GM18508 (cell line): ENCODE measurements around the gene POU1F1.
"Not testable (repeated sequence)": the region's sequence is repeated elsewhere in the genome, so short reads cannot be mapped to it uniquely, and the experiment has no call there.

Experiments
- ATAC-seq: cut with Tn5 transposase; IDR thresholded peaks from one replicate; pipeline ENCODE4 v1.9.1; 2021; ENCODE audit warnings: moderate number of reproducible peaks; ENCODE audit not compliant: insufficient read depth, unreplicated experiment

Gene POU1F1, protein sequence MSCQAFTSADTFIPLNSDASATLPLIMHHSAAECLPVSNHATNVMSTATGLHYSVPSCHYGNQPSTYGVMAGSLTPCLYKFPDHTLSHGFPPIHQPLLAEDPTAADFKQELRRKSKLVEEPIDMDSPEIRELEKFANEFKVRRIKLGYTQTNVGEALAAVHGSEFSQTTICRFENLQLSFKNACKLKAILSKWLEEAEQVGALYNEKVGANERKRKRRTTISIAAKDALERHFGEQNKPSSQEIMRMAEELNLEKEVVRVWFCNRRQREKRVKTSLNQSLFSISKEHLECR

GRCh38 chr3:87276484-87276883, at the start of gene POU1F1:
POU1F1 (minus strand) TSS chr3:87276584; CDS start chr3:87276462, 122 bp downstream.
- ATAC-seq, result no peak

GRCh38 chr3:87324609-87325008, 48.2 kb upstream of the POU1F1 start:
- ATAC-seq, result no peak

DNA sequence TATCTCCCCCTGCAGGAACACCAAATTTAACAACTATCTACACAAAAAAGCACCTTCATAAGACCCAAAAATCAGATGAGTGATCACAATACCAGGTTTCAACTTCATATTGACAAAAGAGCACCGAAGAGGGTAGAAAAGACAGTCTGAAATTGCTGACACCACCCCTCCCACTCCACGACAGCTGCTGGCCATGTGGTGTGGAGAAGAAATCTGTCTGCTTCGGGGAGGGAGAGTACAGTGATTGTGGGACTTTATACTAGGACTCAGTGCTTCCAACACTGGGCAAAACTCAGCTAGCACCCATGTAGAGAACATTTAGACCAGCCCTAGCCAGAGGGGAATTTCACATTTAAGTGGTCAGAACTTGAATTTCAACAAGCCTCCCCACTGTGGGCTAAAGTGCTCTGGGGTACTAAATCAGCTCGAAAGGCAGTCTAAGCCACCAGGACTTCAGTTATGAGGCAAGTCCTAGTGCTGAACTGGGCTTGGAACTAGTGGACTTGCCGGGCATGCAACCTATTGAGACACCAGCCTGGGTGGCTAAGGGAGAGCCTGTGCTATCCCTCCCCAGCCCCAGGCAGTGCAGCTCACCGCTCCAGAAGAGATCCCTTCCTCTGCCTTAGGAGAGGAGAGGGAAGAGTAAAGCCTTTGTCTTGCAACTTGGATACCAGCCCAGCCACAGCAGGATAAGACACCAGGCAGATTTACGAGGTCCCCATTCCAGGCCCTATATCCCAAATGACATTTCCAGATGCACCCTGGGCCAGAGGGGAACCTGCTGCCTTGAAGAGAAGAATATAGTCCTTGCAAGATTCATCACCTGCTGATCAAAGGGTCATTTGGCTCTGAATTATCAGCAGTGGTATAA, 44.6 kb upstream of the POU1F1 start:
- no peak for ATAC-seq

GRCh38 chr3:87318617-87319021, 42.2 kb upstream of the POU1F1 start:
- ATAC-seq, result no peak

- ATAC-seq, result no peak
These were observed 41.4 kb upstream of the POU1F1 start for GRCh38 chr3:87317779-87318178.

DNA sequence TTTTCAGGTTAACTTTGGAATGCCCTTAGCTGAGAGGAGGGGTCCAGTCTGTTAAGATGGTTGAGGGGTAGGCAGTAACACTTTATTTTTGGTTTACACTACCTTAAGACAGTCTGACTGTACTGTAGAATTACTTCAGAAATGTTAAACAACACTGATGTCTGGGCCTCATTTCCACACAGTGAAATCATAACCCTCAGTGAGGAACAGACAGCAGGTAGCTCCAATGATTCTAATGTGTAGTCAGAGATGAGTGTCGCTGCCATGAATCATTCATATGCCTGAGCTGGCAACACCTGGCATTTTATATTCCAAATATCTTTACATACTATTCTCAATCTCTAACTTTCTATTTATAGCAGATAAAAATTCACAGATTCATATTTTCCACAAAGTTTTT, 37.3 kb upstream of the POU1F1 start:
- ATAC-seq, result no peak

- ATAC-seq, result no peak
These were observed 34.9 kb upstream of the POU1F1 start for GRCh38 chr3:87311309-87311708.

DNA sequence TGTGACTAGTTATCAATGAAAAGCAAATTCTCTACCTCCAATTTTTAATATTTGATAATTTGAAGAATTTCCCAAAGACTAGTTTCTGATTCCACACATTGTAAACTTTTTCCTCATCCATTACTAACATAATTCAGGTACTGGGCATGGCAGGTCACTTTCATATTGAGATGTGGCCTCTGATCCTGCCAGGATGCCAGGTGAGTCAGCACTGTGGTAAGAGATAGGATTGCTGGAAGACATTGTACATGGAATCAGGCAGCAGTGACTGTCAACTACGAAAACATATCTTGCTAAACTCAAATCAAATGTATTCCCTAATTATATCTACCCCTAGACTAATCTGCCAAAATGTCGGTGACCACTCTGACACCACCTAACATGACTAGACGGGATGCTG, 33.2 kb upstream of the POU1F1 start:
- ATAC-seq, result no peak

- ATAC-seq, result peak; percentile 92
These were observed 31.4 kb upstream of the POU1F1 start for GRCh38 chr3:87307805-87308204.

- ATAC-seq, result no peak
These were observed 29.1 kb upstream of the POU1F1 start for GRCh38 chr3:87305517-87305916.

GRCh38 chr3:87305031-87305430, 28.6 kb upstream of the POU1F1 start:
- ATAC-seq, result not testable (repeated sequence)

- peak; percentile 77 for ATAC-seq
These were observed 21.8 kb upstream of the POU1F1 start for GRCh38 chr3:87298111-87298718.

- no peak for ATAC-seq
These were observed 12.1 kb upstream of the POU1F1 start for GRCh38 chr3:87288446-87288845.

GRCh38 chr3:87287011-87287410, 10.6 kb upstream of the POU1F1 start:
- ATAC-seq, result peak; percentile 73

- ATAC-seq, result peak; percentile 70
These were observed 3.6 kb downstream of the POU1F1 start for GRCh38 chr3:87272718-87273341.

GRCh38 chr3:87270908-87271700, 5.3 kb downstream of the POU1F1 start:
- ATAC-seq, result no peak

- no peak for ATAC-seq
These were observed 6.7 kb downstream of the POU1F1 start for GRCh38 chr3:87269723-87270122.

DNA sequence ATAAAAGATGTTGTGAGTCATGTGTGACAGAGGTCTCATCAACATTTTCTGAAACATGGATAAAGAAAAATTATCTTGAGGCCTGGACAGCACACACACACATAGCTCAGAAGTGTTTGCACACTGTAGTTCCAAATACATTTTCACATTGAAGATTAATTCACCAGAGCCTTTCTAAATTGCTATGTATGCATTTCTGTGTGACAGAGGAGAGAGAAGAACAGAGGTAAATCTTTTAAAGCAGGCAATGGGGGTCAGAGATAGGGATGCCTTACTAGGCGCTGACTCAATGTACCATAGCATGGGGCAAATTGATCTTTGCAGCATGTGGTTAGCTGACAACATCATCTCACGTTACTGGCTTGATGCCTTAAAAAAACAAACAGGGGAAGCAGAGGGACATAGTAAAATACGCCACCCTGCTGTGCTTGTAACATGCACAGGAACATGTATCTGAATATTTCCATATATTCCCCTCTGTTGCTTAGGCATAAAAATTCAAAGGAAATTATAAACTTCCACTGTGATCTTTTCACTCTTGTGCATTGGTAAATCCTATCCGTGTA, 7.7 kb downstream of the POU1F1 start:
- ATAC-seq, result no peak

GRCh38 chr3:87267953-87268645, 8.3 kb downstream of the POU1F1 start:
- no peak for ATAC-seq
